CD4-positive, alpha-beta T cell (primary cell): ENCODE data around the gene ACAP1. TPM values are rescaled to one million over a fixed set of nuclear protein-coding genes. Genes with fewer than 3 reads are reported as not detected.
"Not testable (repeated sequence)": the region's sequence is repeated elsewhere in the genome, so short reads cannot be mapped to it uniquely, and the experiment has no call there.

Experiments used
- ATAC-seq: fragments of 200-7000 bp; cut with Tn5 transposase; one replicate; pipeline ENCODE4 v1.10.0; 2022; ENCODE audit warnings: mild to moderate bottlenecking; ENCODE audit not compliant: poor library complexity
- CTCF ChIA-PET: fragments of 350-600 bp; sonication (Branson Sonifier 250); formaldehyde crosslinking; loops from one replicate; lab custom pipeline; 2021; ENCODE audit warnings: antibody characterized with exemption, inconsistent platforms; lab: Charles Lee
- POLR2A ChIA-PET: fragments of 350-600 bp; sonication (Branson Sonifier 250); formaldehyde crosslinking; loops from one replicate; lab custom pipeline; 2021; ENCODE audit warnings: antibody characterized with exemption, inconsistent platforms; lab: Charles Lee
- DNase-seq, 14 experiments: peaks; one replicate each; pipeline ENCODE4 v3.0.0-alpha.2; 2013 to 2020; ENCODE audit warnings: mixed read lengths in 2 of 14
- H3K27ac ChIP-seq, 2 donors: one replicate each; pipeline versions ENCODE4 v1.5.1 to v1.7.0; 2013; ENCODE audit warnings: low read length in 2 of 2, low read depth in 1 of 2, mild to moderate bottlenecking in 1 of 2
- H3K27me3 ChIP-seq, 2 experiments: 1 replicate in 1 of 2; 2 replicates in 1 of 2; pipeline versions ENCODE4 v1.6.1 to v1.7.0; 2013; ENCODE audit warnings: low read length in 2 of 2, control low read depth in 1 of 2, mild to moderate bottlenecking in 1 of 2, moderate library complexity in 1 of 2; ENCODE audit not compliant: insufficient read depth in 2 of 2, control insufficient read depth in 1 of 2
- H3K36me3 ChIP-seq: one replicate; pipeline ENCODE4 v1.6.1; 2013; ENCODE audit warnings: low read length, control low read depth; ENCODE audit not compliant: insufficient read depth
- H3K4me1 ChIP-seq: one replicate; pipeline ENCODE4 v1.6.1; 2013; ENCODE audit warnings: low read length, control low read depth; ENCODE audit not compliant: insufficient read depth
- H3K4me3 ChIP-seq: one replicate; pipeline ENCODE4 v1.5.1; 2013; ENCODE audit warnings: mild to moderate bottlenecking, low read length, moderate library complexity
- H3K9me3 ChIP-seq, 2 experiments: 1 replicate in 1 of 2; 2 replicates in 1 of 2; pipeline versions ENCODE4 v1.6.1 to v1.7.0; 2013; ENCODE audit warnings: low read length in 2 of 2, mild to moderate bottlenecking in 2 of 2, control low read depth in 1 of 2, moderate library complexity in 1 of 2; ENCODE audit not compliant: control insufficient read depth in 1 of 2, insufficient read depth in 1 of 2
- H3K27ac Mint-ChIP-seq: one replicate; pipeline ENCODE4 v1.8.0; 2020; ENCODE audit warnings: mixed read lengths
- H3K27me3 Mint-ChIP-seq: one replicate; pipeline ENCODE4 v1.8.0; 2021; ENCODE audit warnings: mixed read lengths
- H3K36me3 Mint-ChIP-seq: one replicate; pipeline ENCODE4 v1.8.0; 2021; ENCODE audit warnings: low read depth, mixed read lengths
- H3K4me1 Mint-ChIP-seq: one replicate; pipeline ENCODE4 v1.8.0; 2021; ENCODE audit warnings: low read depth, mixed read lengths
- H3K4me3 Mint-ChIP-seq: one replicate; pipeline ENCODE4 v1.8.0; 2020; ENCODE audit warnings: mild to moderate bottlenecking, mixed read lengths
- H3K9me3 Mint-ChIP-seq: one replicate; pipeline ENCODE4 v1.8.0; 2020; ENCODE audit warnings: mixed read lengths
- intact Hi-C, 2 experiments: fragments of 100-400 bp; cut with DNase I in 1 of 2; cut with micrococcal nuclease in 1 of 2; formaldehyde crosslinking; loops; one replicate each; pipeline versions ENCODE4 v1.15.1 to v1.9.0; 2023 to 2025; cut with DNase I, micrococcal nuclease
- total RNA-seq, 174 experiments: library from RNA in 2 of 174; stranded (reverse) in 2 of 174; gene quantifications; one replicate each; pipeline ENCODE4 v1.2.3 and lab custom pipeline; 2021 to 2026
- TF ChIP-seq, protein P1 (sequence below): fragments of 200-600 bp; IDR thresholded peaks from one replicate; pipeline ENCODE4 v1.8.0; 2022; ENCODE audit warnings: antibody characterized with exemption, mild to moderate bottlenecking

The ACAP1 gene
- total RNA-seq, 2 experiments from 2014 or later, result 565 to 575 TPM

DNA sequence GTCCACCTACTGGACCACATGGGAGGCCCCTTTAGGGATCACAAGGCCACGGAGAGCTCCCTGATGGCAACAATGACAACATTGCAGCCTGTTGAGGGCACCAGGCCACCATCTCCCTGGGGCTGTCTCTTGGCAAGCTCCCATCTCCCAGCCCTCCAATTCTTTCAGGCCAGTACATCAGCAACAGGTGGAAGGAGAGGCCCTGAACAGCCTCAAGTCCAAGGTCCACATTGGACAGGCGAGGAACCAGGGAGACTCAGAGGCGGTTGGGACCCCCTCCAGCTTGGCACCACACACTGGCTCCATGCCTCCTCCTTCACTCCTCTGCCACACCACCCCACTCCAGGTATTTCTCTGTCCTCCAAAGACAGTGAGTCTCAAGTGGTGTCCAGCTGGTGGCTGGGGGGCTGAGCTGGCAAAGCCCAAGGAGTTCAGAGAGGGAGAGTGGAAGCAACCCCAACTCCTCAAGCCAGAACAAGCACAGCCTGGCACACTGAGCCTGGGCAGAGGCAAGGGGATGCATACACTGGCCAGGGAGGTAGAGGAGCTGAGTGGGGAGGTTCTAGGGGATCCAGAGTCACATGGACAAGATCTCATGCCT is 1.3 kb upstream of the ACAP1 start:
- ATAC-seq (no peak), DNase-seq (no peak)
- TF ChIP-seq, protein P1, sequence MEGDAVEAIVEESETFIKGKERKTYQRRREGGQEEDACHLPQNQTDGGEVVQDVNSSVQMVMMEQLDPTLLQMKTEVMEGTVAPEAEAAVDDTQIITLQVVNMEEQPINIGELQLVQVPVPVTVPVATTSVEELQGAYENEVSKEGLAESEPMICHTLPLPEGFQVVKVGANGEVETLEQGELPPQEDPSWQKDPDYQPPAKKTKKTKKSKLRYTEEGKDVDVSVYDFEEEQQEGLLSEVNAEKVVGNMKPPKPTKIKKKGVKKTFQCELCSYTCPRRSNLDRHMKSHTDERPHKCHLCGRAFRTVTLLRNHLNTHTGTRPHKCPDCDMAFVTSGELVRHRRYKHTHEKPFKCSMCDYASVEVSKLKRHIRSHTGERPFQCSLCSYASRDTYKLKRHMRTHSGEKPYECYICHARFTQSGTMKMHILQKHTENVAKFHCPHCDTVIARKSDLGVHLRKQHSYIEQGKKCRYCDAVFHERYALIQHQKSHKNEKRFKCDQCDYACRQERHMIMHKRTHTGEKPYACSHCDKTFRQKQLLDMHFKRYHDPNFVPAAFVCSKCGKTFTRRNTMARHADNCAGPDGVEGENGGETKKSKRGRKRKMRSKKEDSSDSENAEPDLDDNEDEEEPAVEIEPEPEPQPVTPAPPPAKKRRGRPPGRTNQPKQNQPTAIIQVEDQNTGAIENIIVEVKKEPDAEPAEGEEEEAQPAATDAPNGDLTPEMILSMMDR, result no peak
- Histone ChIP-seq H3K27ac (peak overlapping the region; percentile 55 to 64), H3K36me3 (peaks cover 23% of the 10 kb centered on the region), H3K4me3 (no peak overlapping the region), H3K4me1 (peaks cover 89% of the 10 kb centered on the region), H3K27me3 (no peaks in the 10 kb centered on the region), H3K9me3 (no peaks in the 10 kb centered on the region)
- CTCF ChIA-PET, result interaction anchor here (1.5 kb wide), 1 partner anchor 15 kb away, joined by 7 read pairs; no protein-coding TSS in a partner anchor
- H3K36me3 Mint-ChIP-seq, result peaks cover 40% of the 10 kb centered on the region
- H3K9me3 Mint-ChIP-seq, result no peaks in the 10 kb centered on the region
- POLR2A ChIA-PET, result interaction anchor here (0.8 to 6.2 kb wide), 5 partner anchors 14 to 352 kb away, joined by 3 to 96 read pairs (median 27); partner anchors contain the start of genes KCTD11 and TP53
- intact Hi-C loops, result no loop called here
- H3K4me3 Mint-ChIP-seq, result peak overlapping the region; percentile 89
- H3K4me1 Mint-ChIP-seq, result peaks cover 56% of the 10 kb centered on the region
- no peaks in the 10 kb centered on the region for H3K27me3 Mint-ChIP-seq
- peak overlapping the region; percentile 91 for H3K27ac Mint-ChIP-seq

DNA sequence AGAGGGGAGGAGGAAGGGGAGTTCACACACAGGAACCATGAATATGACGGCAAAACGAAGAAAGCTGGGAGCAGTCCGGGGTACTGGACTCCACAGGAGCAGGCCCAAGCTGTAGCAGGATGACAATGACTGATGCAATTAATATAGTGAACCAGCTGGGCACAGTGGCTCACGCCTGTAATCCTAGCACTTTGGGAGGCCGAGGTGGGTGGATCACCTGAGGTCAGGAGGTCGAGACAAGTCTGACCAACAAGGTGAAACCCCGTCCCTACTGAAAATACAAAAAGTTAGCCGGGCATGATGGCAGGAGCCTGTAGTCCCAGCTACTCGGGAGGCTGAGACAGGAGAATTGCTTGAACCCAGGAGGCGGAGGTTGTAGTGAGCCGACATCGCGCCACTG is 564 bp upstream of the ACAP1 start:
- H3K4me3 ChIP-seq, result peak overlapping the region; percentile 91
- H3K36me3 ChIP-seq, result peaks cover 30% of the 10 kb centered on the region
- ChIA-PET CTCF (interaction anchor here (0.9 to 2.5 kb wide), 11 partner anchors 9 to 225 kb away, joined by 3 to 12 read pairs (median 7); partner anchors contain the start of genes SENP3, SLC2A4 and TMEM95), POLR2A (interaction anchor here (0.9 to 6.2 kb wide), 26 partner anchors 8 to 351 kb away, joined by 3 to 96 read pairs (median 6); partner anchors contain the start of genes DVL2, GABARAP, GPS2 and KCTD11)
- H3K27me3 Mint-ChIP-seq, H3K9me3 ChIP-seq, H3K27me3 ChIP-seq, ATAC-seq, DNase-seq, H3K9me3 Mint-ChIP-seq: not testable (repeated sequence)
- Mint-ChIP-seq H3K4me1 (peaks cover 53% of the 10 kb centered on the region), H3K27ac (peak overlapping the region; percentile 91), H3K4me3 (peak overlapping the region; percentile 89), H3K36me3 (peaks cover 45% of the 10 kb centered on the region)
- H3K27ac ChIP-seq, result peak overlapping the region; percentile 55 to 64
- intact Hi-C loops, result loop anchor here in 1 of 2 experiments (2.0 kb wide), 1 partner anchor 15 kb away; no protein-coding TSS in a partner anchor
- H3K4me1 ChIP-seq, result peaks cover 85% of the 10 kb centered on the region

DNA sequence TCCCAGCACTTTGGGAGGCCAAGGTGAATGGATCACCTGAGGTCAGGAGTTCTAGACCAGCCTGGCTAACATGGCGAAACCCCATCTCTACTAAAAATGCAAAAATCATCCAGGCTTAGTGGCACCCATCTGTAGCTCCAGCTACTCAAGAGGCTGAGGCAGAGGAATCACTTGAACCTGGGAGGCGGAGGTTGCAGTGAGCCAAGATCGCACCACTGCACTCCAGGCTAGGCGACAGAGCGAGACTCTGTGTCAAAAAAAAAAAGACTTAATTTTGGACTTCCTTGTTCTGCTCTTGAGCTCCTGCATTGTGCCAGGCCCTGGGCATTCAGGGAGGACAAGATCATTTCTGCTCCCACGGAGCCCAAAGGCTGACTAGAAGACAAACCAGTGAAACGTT is 1.3 kb downstream of the ACAP1 start:
- not testable (repeated sequence) for H3K27me3 Mint-ChIP-seq, DNase-seq, H3K27me3 ChIP-seq, H3K9me3 Mint-ChIP-seq, H3K9me3 ChIP-seq, ATAC-seq
- H3K4me3 Mint-ChIP-seq, result peak overlapping the region; percentile 89
- Histone ChIP-seq H3K36me3 (peaks cover 47% of the 10 kb centered on the region), H3K4me3 (peak overlapping the region; percentile 91), H3K27ac (peak overlapping the region in 1 of 2 donors; percentile 64), H3K4me1 (peaks cover 86% of the 10 kb centered on the region)
- peak overlapping the region; percentile 91 for H3K27ac Mint-ChIP-seq
- H3K36me3 Mint-ChIP-seq, result peaks cover 56% of the 10 kb centered on the region
- POLR2A ChIA-PET, result interaction anchor here (0.6 to 6.2 kb wide), 22 partner anchors 7 to 885 kb away, joined by 3 to 96 read pairs (median 8); partner anchors contain the start of genes GABARAP, GPS2, KCTD11 and NEURL4
- intact Hi-C loops, result loop anchor here in 1 of 2 experiments (2.0 kb wide), 1 partner anchor 13 kb away; no protein-coding TSS in a partner anchor
- CTCF ChIA-PET, result interaction anchor here (1.8 to 2.5 kb wide), 5 partner anchors 13 to 223 kb away, joined by 7 to 12 read pairs (median 10); partner anchors contain the start of genes SENP3 and TMEM95
- H3K4me1 Mint-ChIP-seq, result peaks cover 46% of the 10 kb centered on the region

DNA sequence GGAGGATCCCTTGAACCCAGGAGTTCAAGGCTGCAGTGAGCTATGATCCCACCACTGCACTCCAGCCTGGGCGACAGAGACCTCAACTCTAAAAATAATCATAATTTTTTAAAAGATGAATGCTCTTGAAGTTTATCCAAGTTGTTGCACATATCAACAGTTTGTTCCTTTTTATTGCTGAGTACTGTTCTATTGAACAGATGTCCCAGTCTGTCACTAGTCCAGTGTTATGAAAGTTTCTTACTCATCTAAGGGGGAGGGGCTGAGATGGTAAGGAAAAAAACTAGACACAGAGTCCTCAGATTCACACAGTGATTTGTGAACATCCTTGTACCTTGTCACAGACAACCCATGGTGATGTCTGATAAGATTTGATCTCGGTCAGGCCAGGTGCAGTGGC is 3.9 kb downstream of the ACAP1 start:
- Histone ChIP-seq H3K4me1 (peaks cover 69% of the 10 kb centered on the region), H3K4me3 (no peak overlapping the region), H3K27me3 (no peaks in the 10 kb centered on the region), H3K27ac (no peak overlapping the region), H3K9me3 (no peaks in the 10 kb centered on the region), H3K36me3 (peaks cover 72% of the 10 kb centered on the region)
- Mint-ChIP-seq H3K9me3 (no peaks in the 10 kb centered on the region), H3K27me3 (no peaks in the 10 kb centered on the region), H3K4me1 (peaks cover 38% of the 10 kb centered on the region), H3K27ac (peak overlapping the region; percentile 57), H3K4me3 (peak overlapping the region; percentile 21), H3K36me3 (peaks cover 80% of the 10 kb centered on the region)
- POLR2A ChIA-PET, result interaction anchor here (1.1 to 2.5 kb wide), 2 partner anchors 10 to 98 kb away, joined by 3 to 9 read pairs; partner anchors contain the start of gene GABARAP
- ATAC-seq (no peak), DNase-seq (no peak)
- CTCF ChIA-PET, result no interaction called here
- TF ChIP-seq, protein P1, result no peak
- intact Hi-C loops, result no loop called here
